ENCODE data around the gene WASHC4.
"Not testable (repeated sequence)": the region's sequence is repeated elsewhere in the genome, so short reads cannot be mapped to it uniquely, and the experiment has no call there.

WASHC4 gene

GRCh38 chr12:105164068-105164467 lies 56.5 kb downstream of the WASHC4 start:
- no peak for DNase-seq (ENCODE audit: low read depth in 2 of 2)

- no peak for DNase-seq (ENCODE audit: low read depth in 2 of 2)
Observed at GRCh38 chr12:105166736-105167135, 59.2 kb downstream of the WASHC4 start.

GRCh38 chr12:105167346-105167745 lies 59.8 kb downstream of the WASHC4 start:
- peak; percentile 7 to 11 for DNase-seq (ENCODE audit: low read depth in 2 of 2)

GRCh38 chr12:105168006-105168405 lies 60.5 kb downstream of the WASHC4 start:
- DNase-seq (ENCODE audit: low read depth in 2 of 2): no peak

- no peak for DNase-seq (ENCODE audit: low read depth in 2 of 2)
Observed at GRCh38 chr12:105170139-105170538, 62.6 kb downstream of the WASHC4 start.

GRCh38 chr12:105171691-105172436 lies 64.3 kb downstream of the WASHC4 start:
- no peak for DNase-seq (ENCODE audit: low read depth in 2 of 2)

GRCh38 chr12:105175397-105175990 lies 68.0 kb downstream of the WASHC4 start:
- DNase-seq (ENCODE audit: low read depth in 2 of 2): no peak

GRCh38 chr12:105177208-105177607 lies 69.7 kb downstream of the WASHC4 start:
- no peak for DNase-seq (ENCODE audit: low read depth in 2 of 2)

- not testable (repeated sequence) for DNase-seq (ENCODE audit: low read depth in 2 of 2)
Observed at GRCh38 chr12:105179114-105179513, 71.6 kb downstream of the WASHC4 start.

- DNase-seq (ENCODE audit: low read depth in 2 of 2): not testable (repeated sequence)
Observed at GRCh38 chr12:105183406-105183805, 75.9 kb downstream of the WASHC4 start.

GRCh38 chr12:105183976-105184375 lies 76.4 kb downstream of the WASHC4 start:
- not testable (repeated sequence) for DNase-seq (ENCODE audit: low read depth in 2 of 2)

GRCh38 chr12:105189293-105189692 lies 81.8 kb downstream of the WASHC4 start:
- DNase-seq (ENCODE audit: low read depth in 2 of 2): no peak

- DNase-seq (ENCODE audit: low read depth in 2 of 2): no peak
Observed at GRCh38 chr12:105190530-105190929, 83.0 kb downstream of the WASHC4 start.

- DNase-seq (ENCODE audit: low read depth in 2 of 2): no peak
Observed at GRCh38 chr12:105192624-105193225, 85.2 kb downstream of the WASHC4 start.

GRCh38 chr12:105194947-105195346 lies 87.4 kb downstream of the WASHC4 start:
- no peak for DNase-seq (ENCODE audit: low read depth in 2 of 2)

- DNase-seq (ENCODE audit: low read depth in 2 of 2): no peak
Observed at GRCh38 chr12:105196090-105196489, 88.6 kb downstream of the WASHC4 start.

- DNase-seq (ENCODE audit: low read depth in 2 of 2): no peak
Observed at GRCh38 chr12:105198961-105199360, 91.4 kb downstream of the WASHC4 start.

GRCh38 chr12:105200385-105200784 lies 92.9 kb downstream of the WASHC4 start:
- no peak for DNase-seq (ENCODE audit: low read depth in 2 of 2)

GRCh38 chr12:105201299-105201698 lies 93.8 kb downstream of the WASHC4 start:
- no peak for DNase-seq (ENCODE audit: low read depth in 2 of 2)

GRCh38 chr12:105202202-105202601 lies 94.7 kb downstream of the WASHC4 start:
- no peak for DNase-seq (ENCODE audit: low read depth in 2 of 2)

- no peak for DNase-seq (ENCODE audit: low read depth in 2 of 2)
Observed at GRCh38 chr12:105204127-105204526, 96.6 kb downstream of the WASHC4 start.

GRCh38 chr12:105204916-105205315 lies 97.4 kb downstream of the WASHC4 start:
- DNase-seq (ENCODE audit: low read depth in 2 of 2): no peak
